ENCODE results near the gene SMTNL2.
"Not testable (repeated sequence)": the region's sequence is repeated elsewhere in the genome, so short reads cannot be mapped to it uniquely, and the experiment has no call there.

The SMTNL2 gene

GRCh38 chr17:4607261-4607741 is 23.0 kb downstream of the SMTNL2 start:
- DNase-seq, result no peak

GRCh38 chr17:4607773-4608187 is 23.5 kb downstream of the SMTNL2 start:
- no peak for DNase-seq

- DNase-seq, result no peak
Observed at GRCh38 chr17:4609761-4610160, 25.4 kb downstream of the SMTNL2 start.

- DNase-seq, result no peak
Observed at GRCh38 chr17:4610162-4610561, 25.8 kb downstream of the SMTNL2 start.

GRCh38 chr17:4610656-4611055 is 26.3 kb downstream of the SMTNL2 start:
- no peak for DNase-seq

- no peak for DNase-seq
Observed at GRCh38 chr17:4616476-4616875, 32.1 kb downstream of the SMTNL2 start.

- no peak for DNase-seq
Observed at GRCh38 chr17:4617090-4617489, 32.8 kb downstream of the SMTNL2 start.

GRCh38 chr17:4617590-4618351 is 33.4 kb downstream of the SMTNL2 start:
- no peak for DNase-seq

GRCh38 chr17:4620531-4621101 is 36.3 kb downstream of the SMTNL2 start:
- DNase-seq, result no peak

GRCh38 chr17:4622375-4622774 is 38.0 kb downstream of the SMTNL2 start:
- no peak for DNase-seq

GRCh38 chr17:4623249-4623648 is 38.9 kb downstream of the SMTNL2 start:
- no peak for DNase-seq

GRCh38 chr17:4624451-4624911 is 40.2 kb downstream of the SMTNL2 start:
- DNase-seq, result not testable (repeated sequence)

GRCh38 chr17:4625181-4625617 is 40.9 kb downstream of the SMTNL2 start:
- no peak for DNase-seq

GRCh38 chr17:4626734-4627256 is 42.5 kb downstream of the SMTNL2 start:
- no peak for DNase-seq

GRCh38 chr17:4631431-4631830 is 47.1 kb downstream of the SMTNL2 start:
- DNase-seq, result no peak

GRCh38 chr17:4631836-4632580 is 47.7 kb downstream of the SMTNL2 start:
- no peak for DNase-seq

GRCh38 chr17:4632581-4632920 is 48.2 kb downstream of the SMTNL2 start:
- no peak for DNase-seq

- no peak for DNase-seq
Observed at GRCh38 chr17:4633643-4634042, 49.3 kb downstream of the SMTNL2 start.

GRCh38 chr17:4634976-4635375 is 50.6 kb downstream of the SMTNL2 start:
- no peak for DNase-seq

- DNase-seq, result no peak
Observed at GRCh38 chr17:4635823-4636375, 51.6 kb downstream of the SMTNL2 start.

- no peak for DNase-seq
Observed at GRCh38 chr17:4636474-4637100, 52.3 kb downstream of the SMTNL2 start.

GRCh38 chr17:4638766-4639165 is 54.4 kb downstream of the SMTNL2 start:
- DNase-seq, result not testable (repeated sequence)
